GM10266 (cell line): ENCODE results near the gene MAMDC2.
"Not testable (repeated sequence)": the region's sequence is repeated elsewhere in the genome, so short reads cannot be mapped to it uniquely, and the experiment has no call there.

ENCODE experiments used
- DNase-seq: peaks from one replicate; pipeline ENCODE4 v3.0.0; 2012; ENCODE audit errors: extremely low spot score
- TF ChIP-seq, protein P1 (sequence below): IDR thresholded peaks from 2 replicates; pipeline ENCODE4 v1.5.1; 2012; ENCODE audit warnings: mild to moderate bottlenecking, low read depth; ENCODE audit not compliant: control insufficient read depth, insufficient read depth; ENCODE audit errors: missing control alignments

The MAMDC2 gene

DNA sequence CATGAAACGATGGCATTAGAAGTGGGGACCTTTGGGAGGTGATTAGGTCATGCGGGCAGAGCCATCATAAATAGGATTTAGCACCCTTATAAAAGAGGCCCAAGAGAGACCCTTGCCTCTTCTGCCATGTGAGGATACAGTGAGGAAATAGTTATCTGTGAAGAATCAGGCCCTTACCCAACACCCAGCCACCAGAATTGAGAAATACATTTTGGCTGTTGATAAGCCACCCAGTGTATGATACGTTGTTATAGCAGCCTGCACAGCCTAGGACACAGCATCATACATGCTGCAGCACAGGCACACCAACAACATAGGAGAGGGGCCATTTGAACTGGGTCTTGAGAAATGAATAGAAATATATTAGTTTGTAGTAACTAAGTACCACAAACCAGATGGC is 8.0 kb upstream of the MAMDC2 start:
- TF ChIP-seq, protein P1, sequence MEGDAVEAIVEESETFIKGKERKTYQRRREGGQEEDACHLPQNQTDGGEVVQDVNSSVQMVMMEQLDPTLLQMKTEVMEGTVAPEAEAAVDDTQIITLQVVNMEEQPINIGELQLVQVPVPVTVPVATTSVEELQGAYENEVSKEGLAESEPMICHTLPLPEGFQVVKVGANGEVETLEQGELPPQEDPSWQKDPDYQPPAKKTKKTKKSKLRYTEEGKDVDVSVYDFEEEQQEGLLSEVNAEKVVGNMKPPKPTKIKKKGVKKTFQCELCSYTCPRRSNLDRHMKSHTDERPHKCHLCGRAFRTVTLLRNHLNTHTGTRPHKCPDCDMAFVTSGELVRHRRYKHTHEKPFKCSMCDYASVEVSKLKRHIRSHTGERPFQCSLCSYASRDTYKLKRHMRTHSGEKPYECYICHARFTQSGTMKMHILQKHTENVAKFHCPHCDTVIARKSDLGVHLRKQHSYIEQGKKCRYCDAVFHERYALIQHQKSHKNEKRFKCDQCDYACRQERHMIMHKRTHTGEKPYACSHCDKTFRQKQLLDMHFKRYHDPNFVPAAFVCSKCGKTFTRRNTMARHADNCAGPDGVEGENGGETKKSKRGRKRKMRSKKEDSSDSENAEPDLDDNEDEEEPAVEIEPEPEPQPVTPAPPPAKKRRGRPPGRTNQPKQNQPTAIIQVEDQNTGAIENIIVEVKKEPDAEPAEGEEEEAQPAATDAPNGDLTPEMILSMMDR: no peak
- no peak for DNase-seq

DNA sequence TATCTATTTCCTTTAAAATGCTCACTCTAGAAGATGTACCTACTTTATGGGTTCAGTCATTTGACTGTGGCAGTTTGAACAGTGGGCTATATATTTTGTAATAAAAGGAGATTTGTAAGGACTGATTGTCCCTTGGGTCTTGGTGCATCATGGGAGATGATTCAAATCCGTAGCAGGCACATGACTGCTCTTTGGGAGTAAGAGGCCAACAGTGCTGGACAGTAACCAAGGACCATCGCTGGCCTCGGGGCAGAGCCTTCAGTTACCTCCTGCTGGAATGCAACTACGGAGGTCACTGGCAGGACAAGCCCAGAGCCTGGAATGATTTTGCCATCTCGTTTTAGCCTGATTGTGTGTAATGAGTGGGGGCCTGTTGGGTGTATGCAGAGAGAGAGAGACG is 7.0 kb upstream of the MAMDC2 start:
- TF ChIP-seq, protein P1: no peak
- DNase-seq: no peak

DNA sequence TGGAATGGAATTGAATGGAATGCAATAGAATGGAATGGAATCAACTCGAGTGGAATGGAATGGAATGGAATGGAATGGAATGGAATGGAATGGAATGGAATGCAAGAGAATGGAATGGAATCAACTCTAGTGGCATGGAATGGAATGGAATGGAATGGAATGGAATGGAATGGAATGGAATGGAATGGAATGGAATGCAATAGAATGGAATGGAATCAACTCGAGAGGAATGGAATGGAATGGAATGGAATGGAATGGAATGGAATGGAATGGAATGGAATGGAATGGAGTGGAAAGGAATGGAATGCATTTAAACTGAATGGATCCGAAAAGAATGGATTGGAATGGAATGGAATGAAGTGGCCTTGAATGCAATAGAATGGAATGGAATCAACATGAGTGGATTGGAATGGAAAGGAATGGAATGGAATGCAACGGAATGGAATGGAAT is 5.5 kb upstream of the MAMDC2 start:
- not testable (repeated sequence) for DNase-seq

DNA sequence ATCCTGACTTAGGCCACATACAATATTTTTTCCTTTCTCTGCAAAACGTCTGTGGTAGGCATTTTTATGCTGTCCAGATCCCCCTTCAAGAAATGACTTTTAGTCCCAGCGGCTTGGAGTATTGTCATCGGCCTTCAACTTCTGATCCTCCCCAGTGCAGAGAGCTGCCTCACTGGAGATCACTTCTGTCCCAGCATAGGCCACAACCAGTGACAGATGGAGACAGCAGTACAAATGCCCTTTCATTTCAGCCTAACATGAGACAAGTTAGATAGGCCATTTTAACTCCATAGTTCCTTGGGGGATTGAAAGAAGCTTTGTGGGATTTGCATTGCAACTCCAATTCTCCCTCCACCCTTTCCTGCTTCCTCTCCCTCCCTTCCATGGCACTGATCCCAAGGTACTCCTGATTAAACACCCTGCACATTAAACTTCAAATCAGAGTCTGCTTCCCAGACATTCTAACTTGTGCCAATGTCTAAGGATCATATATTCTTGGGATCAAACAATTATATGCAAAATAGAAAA is 3.2 kb upstream of the MAMDC2 start:
- DNase-seq: no peak
- TF ChIP-seq, protein P1: no peak

DNA sequence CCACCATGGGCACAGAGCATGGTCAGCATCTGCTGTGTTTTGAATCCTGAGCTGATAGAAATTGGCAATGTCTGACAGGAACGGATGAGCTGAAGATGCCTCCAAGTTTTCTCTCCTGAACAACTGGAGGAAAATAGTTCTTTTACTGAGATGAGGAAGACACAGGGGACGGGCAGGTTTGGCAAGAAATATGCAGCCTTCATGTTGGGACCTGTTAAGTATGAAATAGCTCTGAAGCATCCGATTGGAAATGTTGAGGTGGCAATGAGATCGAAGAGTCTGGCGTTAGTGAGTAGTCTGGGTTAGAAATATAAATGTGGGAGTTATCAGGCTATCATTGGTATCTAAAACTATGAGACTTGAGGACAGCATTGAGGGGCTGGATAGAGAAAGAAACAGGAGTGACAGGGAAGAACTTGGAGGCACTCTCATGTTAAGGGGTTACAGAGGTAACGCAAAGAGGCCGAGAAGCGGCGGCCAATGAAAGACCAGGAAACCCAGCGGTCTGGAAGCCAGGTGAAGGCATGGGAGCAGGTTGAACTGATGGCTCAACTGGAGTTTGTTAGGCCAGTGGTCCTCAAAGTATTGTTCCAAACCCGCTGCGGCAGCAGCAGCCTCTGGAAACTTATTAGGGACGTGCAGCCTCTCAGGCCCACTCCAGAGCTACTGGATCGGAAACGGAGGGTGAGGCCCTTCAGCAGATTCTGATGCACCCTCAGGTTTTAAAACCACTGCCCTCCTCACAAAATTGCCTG is 1.0 kb upstream of the MAMDC2 start:
- no peak for DNase-seq
- TF ChIP-seq, protein P1: no peak

DNA sequence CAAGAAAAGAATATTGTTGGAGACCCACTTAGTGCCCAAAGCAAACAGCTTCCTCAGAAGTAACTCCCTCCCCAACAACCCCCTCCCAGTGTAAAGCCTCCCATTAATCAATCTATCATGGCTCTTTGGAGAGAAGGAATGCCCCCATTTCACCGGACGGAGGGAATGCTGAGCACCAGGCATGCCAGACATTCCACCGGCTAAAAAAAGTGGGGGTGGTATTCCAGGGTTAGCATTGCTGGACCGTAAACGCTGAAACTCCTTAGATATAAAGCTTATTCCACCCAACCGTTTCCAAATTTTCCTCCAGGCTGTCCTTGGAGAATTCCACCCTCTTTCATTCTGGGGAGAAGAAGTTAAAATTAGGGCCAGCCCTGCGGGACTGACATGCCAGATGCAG is 363 bp upstream of the MAMDC2 start:
- TF ChIP-seq, protein P1: no peak
- no peak for DNase-seq

DNA sequence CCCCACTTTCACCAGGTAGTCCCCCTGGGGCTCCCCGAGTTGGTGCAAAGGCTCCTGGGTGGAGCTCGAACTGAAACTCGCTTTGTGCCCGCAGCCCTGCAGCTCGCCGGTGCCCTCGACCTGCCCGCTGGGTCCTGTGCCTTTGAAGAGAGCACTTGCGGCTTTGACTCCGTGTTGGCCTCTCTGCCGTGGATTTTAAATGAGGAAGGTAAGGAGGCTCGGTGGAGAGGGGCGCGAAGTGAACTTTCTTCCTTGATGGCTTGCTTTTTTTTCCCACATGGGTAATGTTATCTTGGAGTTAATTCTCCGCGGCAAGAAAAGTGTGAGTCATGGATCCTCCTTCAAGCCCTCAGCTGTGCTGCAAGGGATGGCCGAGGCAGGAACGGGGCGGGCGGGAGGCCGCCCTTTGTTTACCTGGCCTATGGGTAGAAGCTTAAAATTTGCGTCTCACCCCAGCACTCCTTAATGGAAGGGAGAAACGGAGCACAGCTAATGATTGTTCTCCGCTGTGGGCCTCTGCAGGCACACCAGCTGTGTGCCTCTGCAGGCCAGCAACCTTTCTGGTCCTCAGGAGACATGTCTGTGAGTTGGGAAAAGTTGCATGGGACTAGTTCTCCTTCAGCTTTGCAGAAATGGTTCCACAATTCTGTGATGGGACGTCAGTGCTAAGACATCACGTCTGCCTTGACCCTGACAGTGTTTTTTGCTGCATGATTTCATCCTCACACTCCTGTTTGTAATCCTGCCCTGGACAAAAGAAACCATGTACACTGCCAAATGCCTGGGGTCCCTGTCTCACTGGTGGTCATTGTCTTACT is 1.1 kb downstream of the MAMDC2 start:
- TF ChIP-seq, protein P1: no peak
- DNase-seq: no peak
